COR-L47 (cell line): Measurements from ENCODE around the gene LHPP.

Experiments
- DNase-seq: peaks from one replicate; lab custom pipeline; 2025; lab: John Stamatoyannopoulos, UW

The LHPP gene

DNA sequence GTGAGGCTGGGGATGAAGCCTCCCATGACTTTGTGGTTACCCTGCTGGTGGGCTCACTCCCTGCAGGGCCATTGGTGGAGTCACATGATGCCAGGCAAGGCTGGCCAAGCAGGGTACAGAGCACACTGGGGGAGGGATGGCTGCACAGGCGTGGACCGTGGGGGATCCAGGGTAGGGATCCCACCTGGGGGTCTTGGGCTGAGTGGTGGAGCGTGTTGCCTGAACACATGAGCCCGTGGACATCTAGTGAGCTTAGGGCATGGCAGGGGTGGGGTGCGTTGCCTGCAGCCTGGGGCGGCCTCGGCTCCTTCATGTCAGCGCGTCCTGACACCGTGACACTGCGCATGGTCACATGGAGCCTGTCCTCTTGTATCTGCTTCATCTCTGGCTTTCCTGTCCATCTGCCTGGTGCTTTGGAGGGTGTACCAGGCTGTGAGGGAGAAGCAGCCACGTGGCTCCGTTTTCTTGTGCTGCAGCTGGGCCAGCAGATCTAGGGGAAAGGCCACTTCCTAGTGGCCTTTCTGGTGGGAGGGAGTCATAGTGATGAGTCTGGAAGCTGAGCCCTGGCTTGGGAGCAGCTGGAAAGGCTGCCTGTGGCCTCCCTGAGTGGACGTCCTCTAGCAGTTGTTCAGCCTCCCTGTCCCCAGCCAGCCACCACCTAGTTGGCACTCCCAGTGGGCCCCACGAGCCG lies 96.2 kb downstream of the LHPP start:
- DNase-seq, result no peak

DNA sequence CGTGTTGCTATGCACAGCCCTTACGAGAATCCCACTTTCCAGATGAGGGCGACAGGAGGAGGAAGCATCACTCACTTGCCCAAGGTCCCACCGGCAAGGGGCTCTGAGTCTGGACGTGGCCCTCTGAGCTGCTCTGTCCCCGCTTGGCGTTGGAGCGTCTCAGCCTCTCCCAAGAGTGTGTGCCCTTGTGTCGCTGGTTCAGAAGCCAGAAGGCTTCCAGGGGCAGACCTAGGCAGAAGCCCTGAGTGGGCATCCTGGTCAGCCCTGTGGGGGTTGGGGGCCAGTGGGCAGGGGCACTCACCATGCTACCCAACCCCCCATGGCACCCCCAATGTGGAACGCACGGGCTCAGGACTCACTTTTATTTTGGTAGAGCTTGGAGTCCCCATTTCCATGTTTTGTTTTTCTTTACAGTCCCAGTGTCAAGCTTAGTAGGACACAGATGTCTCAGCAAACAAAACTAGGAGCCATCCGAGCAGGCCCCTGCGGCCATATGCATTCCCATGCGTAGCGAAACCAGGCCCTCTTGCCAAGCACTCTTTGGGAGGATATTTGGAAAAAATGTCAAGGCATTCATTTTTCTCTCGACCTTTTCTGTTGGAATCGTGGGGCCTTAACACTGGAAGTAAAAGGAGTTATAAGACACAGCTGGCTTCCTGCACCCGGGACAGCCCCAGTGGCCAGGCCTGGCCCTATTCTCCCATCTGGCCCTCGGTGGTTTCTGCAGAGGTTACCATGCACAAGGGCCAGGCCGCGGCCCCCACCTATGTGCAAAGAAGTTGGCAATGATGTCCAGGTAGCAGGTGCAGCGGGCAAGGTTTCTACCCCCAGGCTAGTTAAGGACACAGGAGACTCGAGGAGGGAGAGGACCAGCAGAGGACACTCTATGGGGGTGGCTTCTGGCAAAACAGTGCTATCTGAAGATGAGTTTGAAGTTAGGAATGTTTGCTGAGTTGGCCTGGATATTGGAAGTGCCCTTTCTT lies 97.0 kb downstream of the LHPP start:
- no peak for DNase-seq

DNA sequence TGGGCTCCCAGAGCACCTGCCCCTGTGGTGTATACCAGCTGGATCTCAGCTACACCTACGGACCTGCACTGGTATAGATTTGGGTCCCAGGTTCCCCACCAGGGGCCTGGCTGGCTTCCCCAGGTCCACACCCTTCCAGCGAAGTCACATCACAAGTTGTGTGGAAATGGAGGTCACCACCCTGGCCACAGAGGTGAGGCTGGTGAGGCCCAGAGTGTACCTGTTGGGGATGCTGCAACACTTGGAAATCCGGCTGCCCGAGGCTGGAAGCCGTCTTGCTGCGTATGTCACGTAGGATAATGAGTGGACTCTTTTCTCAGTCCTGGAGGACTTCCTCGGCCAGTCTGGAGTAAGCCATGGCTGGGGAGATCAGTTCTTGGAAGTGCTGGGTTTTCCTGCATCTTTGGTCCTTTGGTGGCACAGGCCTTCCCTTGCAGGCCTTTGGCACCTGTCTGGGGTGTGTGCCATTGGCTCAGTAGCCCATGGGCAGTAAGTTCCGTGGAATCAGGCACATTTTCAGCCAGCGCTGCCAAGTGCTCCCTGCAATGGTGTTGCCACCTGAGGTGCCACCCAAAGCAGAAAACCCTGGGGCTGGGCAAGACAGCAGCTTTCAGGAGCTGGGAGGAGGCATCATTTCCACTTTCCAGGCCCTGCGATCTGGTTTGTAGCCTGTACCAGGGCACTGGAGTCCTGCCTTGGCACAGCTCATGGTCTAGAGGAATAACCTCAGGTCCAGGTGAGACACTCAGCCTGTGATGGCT lies 97.9 kb downstream of the LHPP start:
- DNase-seq, result no peak

DNA sequence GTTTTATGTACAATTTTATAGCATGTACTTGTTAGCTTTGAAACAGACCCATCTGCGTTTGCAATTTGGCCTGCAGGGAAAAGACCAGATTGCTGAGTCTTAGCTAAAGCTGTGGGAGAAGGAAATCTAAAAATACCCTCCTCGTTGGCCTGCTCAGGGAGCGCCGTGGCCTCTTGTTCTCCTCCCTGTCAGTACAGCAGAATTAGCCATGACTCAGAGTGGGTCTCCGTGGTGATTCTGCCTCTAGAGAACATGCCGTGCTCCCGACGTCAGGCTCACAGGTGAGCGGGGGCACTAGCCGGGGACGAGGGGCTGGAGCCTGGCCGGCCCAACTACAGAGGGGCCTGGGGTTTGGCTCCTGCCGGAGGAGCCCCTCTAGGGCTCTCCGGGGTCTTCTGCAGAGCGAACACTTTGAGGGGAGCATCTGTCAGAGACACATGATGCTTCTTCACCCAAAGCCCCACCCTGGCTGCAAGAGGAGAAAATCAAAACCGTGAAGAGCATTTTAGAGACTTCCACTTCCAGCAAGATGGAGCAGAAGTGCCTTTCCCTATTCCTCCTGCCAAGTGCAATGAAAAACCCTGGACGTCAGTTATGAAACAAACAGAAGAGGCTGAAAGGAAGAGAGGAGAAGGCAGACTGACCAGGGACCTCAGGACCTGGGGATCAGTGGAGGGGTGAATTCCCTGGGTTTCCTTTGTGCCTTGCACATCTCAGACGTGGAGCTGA lies 98.9 kb downstream of the LHPP start:
- no peak for DNase-seq

DNA sequence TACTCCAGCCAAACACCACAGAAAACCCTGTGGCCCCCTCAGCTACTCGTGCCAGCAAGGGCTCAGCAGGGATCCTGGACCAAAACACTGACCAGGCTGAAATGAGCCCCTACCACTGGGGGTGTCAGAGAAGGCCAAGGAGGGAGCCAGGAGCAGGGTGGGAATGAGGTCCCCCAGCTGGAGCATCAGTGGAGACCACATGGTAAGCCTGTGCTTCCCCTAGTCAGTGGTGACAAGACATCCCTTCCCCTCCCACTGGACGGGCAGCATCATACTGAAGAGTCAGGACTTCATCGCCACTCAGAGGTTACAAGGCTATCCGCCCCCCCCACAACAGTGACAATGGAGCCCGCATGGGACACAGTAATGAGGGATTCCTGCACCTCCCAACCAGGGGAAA lies 99.6 kb downstream of the LHPP start:
- DNase-seq, result no peak

DNA sequence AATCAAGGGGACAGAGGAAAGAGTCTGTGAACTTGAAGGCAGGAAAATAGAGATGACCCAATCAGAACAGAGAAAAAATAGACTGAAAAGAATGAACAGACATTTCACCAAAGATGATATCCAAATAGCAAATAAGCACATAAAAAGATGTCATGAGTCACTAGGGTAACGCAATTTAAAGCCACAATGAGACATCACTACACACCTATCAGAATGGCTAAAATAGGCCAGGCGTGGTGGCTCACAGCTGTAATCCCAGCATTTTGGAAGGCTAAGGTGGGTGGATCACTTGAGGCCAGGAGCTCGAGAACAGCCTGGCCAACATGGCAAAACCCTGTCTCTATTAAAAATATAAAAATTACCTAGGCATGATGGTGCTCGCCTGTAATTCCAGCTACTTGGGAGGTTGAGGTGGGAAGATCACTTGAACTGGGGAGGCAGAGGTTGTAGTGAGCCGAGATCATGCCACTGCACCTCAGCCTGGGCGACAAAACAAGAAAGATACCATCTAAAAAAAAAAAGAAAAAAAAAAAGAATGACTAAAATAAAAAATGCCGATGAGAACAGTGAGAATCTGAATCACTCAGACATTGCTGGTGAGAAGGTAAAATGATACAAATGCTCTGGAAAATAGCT lies 100.9 kb downstream of the LHPP start:
- DNase-seq, result no peak

DNA sequence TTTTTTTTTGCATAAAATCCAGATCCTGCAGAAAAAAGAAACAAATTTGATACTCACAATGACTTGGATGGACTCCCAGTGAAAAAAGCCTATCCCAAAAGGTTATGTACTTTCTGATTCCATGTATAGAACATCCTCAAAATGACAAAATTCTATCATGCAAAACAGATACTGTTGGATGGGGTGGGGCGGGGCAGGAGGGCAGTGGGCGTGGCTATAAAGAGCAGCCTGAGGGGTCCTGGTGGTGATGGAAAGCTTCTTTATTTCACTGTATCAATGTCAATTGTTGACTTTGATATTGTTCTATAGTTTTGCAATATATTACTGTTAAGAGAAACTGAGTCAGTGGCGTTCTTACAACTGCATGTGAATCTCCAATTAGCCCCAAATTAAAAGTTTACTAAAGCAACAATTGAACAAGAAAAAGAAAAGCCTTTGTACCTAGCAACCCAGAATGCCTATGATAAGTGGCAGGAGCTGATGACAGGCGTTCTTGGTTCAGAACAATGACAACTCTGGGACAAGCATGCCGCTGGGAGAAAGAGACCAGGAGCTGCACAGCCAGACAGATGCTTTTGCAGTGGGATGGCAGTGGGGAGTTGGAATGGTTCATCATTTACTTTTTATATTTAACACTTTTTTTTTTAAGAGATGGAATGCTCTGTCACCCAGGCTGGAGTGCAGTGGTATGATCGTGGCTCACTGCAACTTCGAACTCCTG lies 101.9 kb downstream of the LHPP start:
- DNase-seq, result no peak

DNA sequence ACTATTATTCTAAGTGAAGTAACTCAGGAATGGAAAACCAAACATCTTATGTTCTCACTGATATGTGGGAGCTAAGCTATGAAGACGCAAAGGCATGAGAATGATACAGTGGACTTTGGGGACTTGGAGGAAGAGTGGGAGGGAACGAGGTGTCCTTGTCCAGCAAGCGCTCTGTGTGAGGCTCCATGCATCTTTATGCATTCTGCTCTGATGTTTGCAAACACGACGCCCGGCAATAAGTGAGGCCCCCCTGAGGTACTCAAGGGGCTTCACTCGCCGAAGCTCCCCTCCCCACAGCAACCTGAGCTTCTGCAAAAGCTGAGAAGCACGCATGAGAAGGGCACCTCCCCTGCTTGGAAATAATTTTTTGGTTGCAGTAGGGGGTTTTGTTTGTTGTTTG lies 103.3 kb downstream of the LHPP start:
- no peak for DNase-seq

- peak; percentile 53 for DNase-seq
These were observed 104.1 kb downstream of the LHPP start for GRCh38 chr10:124565565-124566221.

- no peak for DNase-seq
These were observed 104.7 kb downstream of the LHPP start for GRCh38 chr10:124566222-124566888.

DNA sequence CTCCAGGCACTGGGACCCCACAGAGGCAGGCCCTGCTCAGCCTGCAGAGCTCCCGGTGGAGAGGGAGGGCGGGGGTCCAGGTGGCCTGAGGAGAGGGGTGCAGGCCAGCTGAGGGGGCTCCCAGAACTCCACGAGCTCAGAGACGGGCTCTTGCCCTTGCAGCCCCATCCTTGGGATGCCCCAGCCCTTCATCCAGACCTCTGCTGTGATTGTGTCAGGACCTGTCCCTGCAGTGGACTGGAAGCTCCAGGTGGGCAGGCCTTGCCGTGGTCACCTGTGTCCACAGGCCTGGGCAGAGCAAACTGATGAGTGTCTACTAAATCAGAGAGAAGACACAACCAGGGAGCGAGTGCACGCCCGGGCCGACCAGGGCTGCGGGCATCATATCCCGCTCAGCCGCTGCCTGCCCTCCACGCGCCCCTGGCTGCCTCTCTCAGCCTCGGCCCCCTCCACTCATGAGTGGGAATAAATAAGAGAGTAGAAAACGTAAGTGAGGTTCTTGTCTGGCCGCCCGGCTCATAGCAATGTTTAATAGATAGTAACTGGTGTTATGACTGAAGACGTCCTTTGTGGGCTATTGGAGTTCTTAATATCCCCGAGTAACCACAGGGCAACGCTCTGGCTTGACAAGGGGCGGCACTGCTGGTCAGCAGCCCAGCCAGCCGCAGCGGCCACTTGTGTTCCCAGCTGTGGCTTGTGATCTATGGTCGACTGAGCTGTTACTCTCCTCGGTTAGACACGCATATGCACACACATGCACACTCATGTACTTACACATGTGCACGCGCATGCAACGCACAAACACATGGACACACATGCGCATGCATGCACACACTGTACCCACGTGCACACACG lies 105.6 kb downstream of the LHPP start:
- DNase-seq, result no peak

DNA sequence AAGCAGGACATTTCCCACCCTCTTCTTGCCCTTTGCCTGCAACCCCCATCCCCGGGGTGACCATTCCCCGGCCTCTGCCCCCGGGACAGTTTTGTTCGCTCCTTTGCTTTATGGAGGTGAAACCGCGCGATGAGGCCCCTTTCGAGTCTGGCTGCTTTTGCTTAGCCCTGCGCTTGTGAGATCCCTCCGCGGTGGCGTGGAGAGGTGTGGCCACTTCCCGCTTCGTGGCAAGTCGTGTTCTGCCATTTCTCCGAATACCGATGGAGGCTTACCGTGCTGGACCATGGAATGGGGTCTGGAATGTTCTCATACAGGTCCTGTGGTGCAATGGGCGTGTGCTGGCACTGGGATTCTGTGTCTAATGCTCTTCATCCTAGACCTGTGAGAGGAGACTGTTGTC lies 106.7 kb downstream of the LHPP start:
- DNase-seq, result no peak

DNA sequence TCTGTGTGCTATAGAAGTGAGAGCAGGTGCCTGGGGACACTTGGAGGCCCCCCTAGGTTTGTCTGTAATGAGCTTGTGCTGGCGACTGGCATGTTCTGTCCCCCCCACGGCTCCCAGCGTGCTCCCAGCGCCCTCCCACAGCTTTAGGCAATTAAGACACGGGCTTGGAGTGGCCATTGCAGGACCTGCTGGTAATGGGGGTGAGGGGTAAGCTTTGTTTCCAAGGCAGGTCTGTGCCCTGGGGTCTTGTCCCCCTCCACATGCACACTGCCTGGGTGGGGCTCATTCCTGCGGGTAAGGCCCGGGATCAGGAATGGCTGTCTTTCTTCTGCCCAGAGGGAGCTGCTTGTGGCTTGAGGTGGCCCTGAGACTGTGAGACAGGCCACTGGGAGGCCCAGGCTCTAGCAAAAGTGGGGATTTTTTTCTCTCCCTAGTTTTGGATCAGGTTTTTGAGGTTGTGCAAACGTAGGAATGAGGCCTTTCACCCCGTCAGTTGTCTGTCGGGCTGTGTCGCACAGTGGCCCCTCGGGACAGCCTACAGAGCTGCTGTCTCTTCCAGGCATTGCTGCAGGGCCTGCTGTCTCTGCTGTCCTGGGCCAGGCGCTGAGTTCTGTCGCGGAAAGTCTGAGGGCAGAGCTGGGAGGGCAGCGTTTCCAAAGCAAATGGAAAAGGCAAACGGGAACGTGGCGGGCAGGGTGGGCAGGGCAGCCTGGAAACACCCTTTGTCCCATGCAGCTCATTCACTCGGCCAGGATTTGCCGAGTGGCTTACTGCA lies 107.4 kb downstream of the LHPP start:
- DNase-seq, result peak; percentile 35

GRCh38 chr10:124569623-124570470 lies 108.2 kb downstream of the LHPP start:
- no peak for DNase-seq

- no peak for DNase-seq
These were observed 109.0 kb downstream of the LHPP start for GRCh38 chr10:124570646-124571045.

GRCh38 chr10:124572751-124573150 lies 111.1 kb downstream of the LHPP start:
- no peak for DNase-seq
